AG04450 (cell line): Measurements from ENCODE around the gene PELI1. TPM values are rescaled to one million over a fixed set of nuclear protein-coding genes. Genes with fewer than 3 reads are reported as not detected.

Experiments used
- CTCF ChIA-PET: fragments of 300-600, 350-600 bp; formaldehyde crosslinking; extraction: SDS; loops from one replicate; lab custom pipeline; 2022; ENCODE audit warnings: antibody characterized with exemption, inconsistent platforms; lab: Charles Lee
- POLR2A ChIA-PET: fragments of 350-600 bp; formaldehyde crosslinking; extraction: SDS; loops from one replicate; lab custom pipeline; 2021; ENCODE audit warnings: antibody characterized with exemption, inconsistent platforms; lab: Yijun Ruan, JAX
- DNase-seq: peaks from one replicate; pipeline ENCODE4 v3.0.0-alpha.2; 2011; ENCODE audit warnings: low read depth, low spot score
- H3K27ac ChIP-seq: one replicate; pipeline ENCODE4 v1.5.1; 2012; ENCODE audit warnings: low read depth, low read length, control low read depth
- H3K27me3 ChIP-seq: one replicate; pipeline ENCODE4 v1.6.0; 2012; ENCODE audit warnings: low read length; ENCODE audit not compliant: control insufficient read depth, insufficient read depth
- H3K4me3 ChIP-seq: 2 replicates; pipeline ENCODE4 v1.5.1; 2011; ENCODE audit warnings: mild to moderate bottlenecking, low read depth, low read length, control low read depth
- H3K9me3 ChIP-seq: 2 replicates; pipeline ENCODE4 v1.5.1; 2012; ENCODE audit warnings: low read length; ENCODE audit not compliant: control insufficient read depth, insufficient read depth
- polyA plus RNA-seq: library from polyadenylated mRNA; depleted of rRNA; stranded (reverse); fragments of >200 nt; gene quantifications from 2 replicates; pipeline ENCODE4 v1.2.3, GENCODE V29; 2011
- TF ChIP-seq, protein P1 (sequence below): IDR thresholded peaks from 2 replicates; pipeline ENCODE4 v1.5.1; 2011; ENCODE audit warnings: low read depth, low read length, control low read depth, inconsistent platforms

The PELI1 gene
- polyA plus RNA-seq, 1 experiment = 4.9 TPM

DNA sequence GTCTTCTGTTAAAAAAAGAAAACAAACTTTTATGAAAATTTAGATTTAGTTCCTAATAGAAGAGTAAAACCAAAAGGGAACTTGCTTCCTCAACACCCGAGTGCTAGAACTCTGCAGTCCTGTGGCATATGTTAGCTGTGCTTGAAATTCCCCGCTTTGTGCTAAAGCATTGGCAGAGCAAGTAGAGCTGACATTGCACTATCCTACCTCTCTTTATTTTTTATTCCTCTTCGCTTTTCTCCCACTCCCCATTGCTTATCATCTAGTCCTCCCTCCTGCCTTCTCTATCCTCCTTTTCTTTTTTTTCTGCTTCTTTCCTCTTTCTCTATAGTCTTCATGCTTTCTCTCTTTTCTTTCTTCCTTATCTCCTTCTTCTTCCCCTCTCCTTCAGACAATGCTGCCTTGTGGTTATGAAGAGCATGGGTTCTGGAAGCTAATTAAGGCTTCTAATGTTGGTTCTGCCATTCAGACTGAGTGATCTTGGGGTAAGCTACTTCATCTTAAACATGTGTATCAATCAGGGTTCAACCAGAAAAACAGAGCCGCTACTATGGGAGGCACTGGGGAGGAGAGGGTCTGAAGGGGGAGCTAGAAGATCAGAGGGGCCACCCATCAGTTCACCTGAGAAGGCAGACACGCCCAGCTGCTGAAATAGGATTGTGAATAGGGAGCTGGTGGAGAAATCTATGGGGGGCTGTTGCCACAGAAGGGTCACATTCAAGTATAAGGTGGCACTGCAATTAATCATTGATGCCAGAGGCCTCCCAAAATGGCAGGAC is 31.4 kb upstream of the PELI1 start:
- Histone ChIP-seq H3K9me3 (no peaks in the 10 kb centered on the region), H3K4me3 (no peak overlapping the region), H3K27me3 (peaks cover 7% of the 10 kb centered on the region), H3K27ac (no peak overlapping the region)
- no peak for DNase-seq
- TF ChIP-seq, protein P1, sequence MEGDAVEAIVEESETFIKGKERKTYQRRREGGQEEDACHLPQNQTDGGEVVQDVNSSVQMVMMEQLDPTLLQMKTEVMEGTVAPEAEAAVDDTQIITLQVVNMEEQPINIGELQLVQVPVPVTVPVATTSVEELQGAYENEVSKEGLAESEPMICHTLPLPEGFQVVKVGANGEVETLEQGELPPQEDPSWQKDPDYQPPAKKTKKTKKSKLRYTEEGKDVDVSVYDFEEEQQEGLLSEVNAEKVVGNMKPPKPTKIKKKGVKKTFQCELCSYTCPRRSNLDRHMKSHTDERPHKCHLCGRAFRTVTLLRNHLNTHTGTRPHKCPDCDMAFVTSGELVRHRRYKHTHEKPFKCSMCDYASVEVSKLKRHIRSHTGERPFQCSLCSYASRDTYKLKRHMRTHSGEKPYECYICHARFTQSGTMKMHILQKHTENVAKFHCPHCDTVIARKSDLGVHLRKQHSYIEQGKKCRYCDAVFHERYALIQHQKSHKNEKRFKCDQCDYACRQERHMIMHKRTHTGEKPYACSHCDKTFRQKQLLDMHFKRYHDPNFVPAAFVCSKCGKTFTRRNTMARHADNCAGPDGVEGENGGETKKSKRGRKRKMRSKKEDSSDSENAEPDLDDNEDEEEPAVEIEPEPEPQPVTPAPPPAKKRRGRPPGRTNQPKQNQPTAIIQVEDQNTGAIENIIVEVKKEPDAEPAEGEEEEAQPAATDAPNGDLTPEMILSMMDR = no peak
- CTCF ChIA-PET = interaction anchor here (0.6 kb wide), 1 partner anchor 155 kb away, joined by 3 read pairs; no protein-coding TSS in a partner anchor
- POLR2A ChIA-PET = interaction anchor here (0.6 kb wide), 1 partner anchor 1133 kb away, joined by 3 read pairs; no protein-coding TSS in a partner anchor

DNA sequence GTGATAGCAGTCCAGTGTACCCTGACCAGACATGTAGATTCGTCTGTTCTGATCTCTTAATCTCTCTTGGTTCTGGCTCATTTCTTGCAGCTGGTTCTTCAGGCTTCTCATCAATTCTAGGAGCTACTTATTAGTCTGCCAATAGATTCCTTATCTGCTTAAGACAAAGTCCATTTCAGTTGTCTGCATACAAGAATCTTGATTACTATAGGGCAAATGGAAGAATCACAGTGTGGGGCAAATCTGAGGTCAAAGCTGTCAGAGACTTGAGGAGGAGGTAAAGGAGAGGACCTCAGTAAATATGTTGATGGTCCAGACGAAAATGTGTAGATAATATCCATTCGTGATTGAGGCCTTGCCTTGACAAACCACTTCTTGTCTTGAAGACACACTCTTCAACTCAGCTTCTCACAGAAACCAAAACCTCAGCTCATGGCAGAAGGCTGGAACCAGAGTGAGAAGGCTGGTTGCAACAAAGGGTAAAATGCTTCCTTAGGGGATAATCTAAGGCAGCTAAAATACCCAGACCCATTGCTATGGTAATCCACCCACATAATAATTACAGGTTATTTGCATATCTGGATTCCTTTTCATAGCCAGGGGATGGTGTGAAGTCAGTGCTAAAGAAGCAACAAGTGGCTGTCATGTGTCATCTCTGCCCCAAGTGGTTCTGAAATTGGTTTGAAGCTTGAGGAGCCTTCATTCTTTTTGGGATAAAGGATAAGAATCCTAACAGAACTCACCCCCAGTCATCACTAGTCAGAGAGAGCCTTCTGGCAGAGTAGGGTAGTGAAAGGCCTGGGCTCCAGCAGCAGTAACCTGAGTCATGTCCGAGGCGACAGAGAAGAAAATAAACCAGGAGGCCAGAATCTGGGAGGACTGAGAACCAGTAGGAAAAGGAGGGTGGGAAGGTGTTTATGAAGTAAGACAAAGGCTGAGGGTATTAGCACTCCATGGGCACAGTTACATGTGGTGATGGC is 29.2 kb upstream of the PELI1 start:
- Histone ChIP-seq H3K9me3 (no peaks in the 10 kb centered on the region), H3K27ac (no peak overlapping the region), H3K27me3 (peaks cover 9% of the 10 kb centered on the region), H3K4me3 (no peak overlapping the region)
- no peak for DNase-seq
- TF ChIP-seq, protein P1 = no peak
- POLR2A ChIA-PET = no interaction called here
- CTCF ChIA-PET = no interaction called here

DNA sequence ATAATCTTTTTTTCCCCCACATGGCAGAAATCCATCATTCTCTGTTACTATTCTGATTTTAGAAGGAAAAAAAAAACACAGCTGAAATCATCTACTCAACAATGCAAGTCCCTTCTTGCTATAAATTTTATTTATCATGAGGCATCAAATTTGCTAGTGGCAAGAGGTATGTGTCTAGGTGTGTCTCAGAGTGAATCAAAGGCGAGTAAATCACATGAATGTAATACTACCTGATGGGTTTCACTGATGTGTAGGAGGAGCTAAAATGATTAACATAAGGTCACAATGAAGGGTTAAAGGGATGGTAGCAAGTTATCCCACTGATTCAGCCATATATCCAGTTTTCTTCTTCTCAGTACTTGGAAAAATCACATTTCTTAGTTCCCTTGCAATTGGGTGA is 24.5 kb upstream of the PELI1 start:
- CTCF ChIA-PET = interaction anchor here (0.5 to 1.9 kb wide), 2 partner anchors 119 to 122 kb away, joined by 5 read pairs; no protein-coding TSS in a partner anchor

DNA sequence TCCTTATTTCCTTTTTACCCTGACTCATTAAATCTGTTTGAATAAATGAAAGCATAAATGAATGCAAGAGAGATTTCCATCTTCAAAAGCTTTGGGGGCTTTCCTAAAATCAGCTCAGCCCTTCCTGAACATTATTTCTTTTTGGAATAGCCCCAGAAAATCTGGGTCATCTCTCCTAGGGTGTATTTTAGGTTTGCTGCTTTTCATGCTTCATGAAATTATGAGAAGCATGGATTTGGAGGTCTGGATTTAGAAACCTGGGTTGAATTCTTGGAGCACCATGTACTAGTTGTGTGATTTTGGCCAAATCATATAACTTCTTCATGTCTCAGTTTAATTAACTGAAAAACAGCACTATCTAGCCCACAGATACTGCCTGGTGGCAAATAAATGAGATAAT is 24.0 kb upstream of the PELI1 start:
- ChIA-PET CTCF (interaction anchor here (0.5 kb wide), 1 partner anchor 122 kb away, joined by 5 read pairs; no protein-coding TSS in a partner anchor), POLR2A (no interaction called here)
- Histone ChIP-seq H3K4me3 (no peak overlapping the region), H3K27ac (no peak overlapping the region), H3K27me3 (peaks cover 2% of the 10 kb centered on the region), H3K9me3 (no peaks in the 10 kb centered on the region)
- no peak for DNase-seq
- TF ChIP-seq, protein P1 = no peak

More for the DNA sequence above, 24.5 kb upstream of the PELI1 start:
- Histone ChIP-seq H3K9me3 (no peaks in the 10 kb centered on the region), H3K27me3 (peaks cover 5% of the 10 kb centered on the region), H3K27ac (no peak overlapping the region), H3K4me3 (no peak overlapping the region)
- POLR2A ChIA-PET = no interaction called here
- no peak for DNase-seq
- TF ChIP-seq, protein P1 = no peak
